Body of pancreas (tissue), 4 donors: Measurements from ENCODE around the gene HSPA12A.

ENCODE experiments used
- POLR2A ChIP-seq, 3 donors: fragments of 450-650 bp; IDR thresholded peaks; one replicate each; pipeline ENCODE4 v1.6.1; 2016; ENCODE audit warnings: antibody characterized with exemption in 3 of 3, mild to moderate bottlenecking in 2 of 3
- TF ChIP-seq, protein P1 (sequence below), 7 experiments: fragments of 450-650 bp in 4 of 7; fragments of 200-600 bp in 3 of 7; sonication (generic) in 3 of 7; IDR thresholded peaks; one replicate each; pipeline ENCODE4 v1.5.1; 2016 to 2019; ENCODE audit warnings: antibody characterized with exemption in 7 of 7

DNA sequence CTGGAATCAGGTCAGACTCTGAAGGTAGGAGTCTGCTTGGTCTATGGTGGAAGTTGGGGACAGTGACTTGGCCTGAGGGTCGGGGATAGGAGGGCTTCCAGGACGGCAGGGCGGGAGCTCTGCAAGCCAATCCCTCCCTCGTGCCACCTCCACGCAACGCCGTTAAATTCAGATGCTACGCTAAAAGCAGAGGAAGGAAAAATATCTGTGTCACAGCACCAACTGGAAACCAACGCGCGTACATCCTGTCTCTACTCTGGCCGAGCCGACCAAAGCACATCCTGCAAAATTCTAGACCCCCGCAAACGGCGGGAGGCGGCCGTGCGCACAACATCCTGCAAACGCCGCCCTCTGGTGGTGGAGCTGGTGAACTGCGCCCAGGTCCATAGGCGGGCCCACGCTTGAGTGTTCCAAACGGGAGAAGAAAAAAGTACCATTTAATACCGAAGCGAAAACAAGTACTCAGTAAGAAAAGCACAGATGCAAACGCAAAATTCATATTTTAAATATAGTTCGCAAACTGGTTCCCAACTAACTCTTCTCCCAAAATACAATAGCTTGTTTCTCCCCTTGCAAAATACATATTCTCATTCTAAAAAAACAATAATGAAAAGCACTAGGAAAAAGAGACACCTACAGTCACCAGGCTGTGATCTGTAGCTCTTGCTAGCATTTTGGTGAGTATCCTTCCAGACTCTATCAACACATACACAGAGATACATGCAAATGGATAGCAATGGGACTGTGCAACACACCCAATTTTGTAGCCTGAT lies 45.7 kb upstream of the HSPA12A start:
- TF ChIP-seq, protein P1, sequence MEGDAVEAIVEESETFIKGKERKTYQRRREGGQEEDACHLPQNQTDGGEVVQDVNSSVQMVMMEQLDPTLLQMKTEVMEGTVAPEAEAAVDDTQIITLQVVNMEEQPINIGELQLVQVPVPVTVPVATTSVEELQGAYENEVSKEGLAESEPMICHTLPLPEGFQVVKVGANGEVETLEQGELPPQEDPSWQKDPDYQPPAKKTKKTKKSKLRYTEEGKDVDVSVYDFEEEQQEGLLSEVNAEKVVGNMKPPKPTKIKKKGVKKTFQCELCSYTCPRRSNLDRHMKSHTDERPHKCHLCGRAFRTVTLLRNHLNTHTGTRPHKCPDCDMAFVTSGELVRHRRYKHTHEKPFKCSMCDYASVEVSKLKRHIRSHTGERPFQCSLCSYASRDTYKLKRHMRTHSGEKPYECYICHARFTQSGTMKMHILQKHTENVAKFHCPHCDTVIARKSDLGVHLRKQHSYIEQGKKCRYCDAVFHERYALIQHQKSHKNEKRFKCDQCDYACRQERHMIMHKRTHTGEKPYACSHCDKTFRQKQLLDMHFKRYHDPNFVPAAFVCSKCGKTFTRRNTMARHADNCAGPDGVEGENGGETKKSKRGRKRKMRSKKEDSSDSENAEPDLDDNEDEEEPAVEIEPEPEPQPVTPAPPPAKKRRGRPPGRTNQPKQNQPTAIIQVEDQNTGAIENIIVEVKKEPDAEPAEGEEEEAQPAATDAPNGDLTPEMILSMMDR (IDR thresholded peaks at IDR 0.05), result peak; percentile 90 to 99 (median 94)
- no peak for TF ChIP-seq POLR2A (IDR thresholded peaks at IDR 0.05)
